Osteocyte (in vitro differentiated cells): ENCODE data around the gene PAPOLA. TPM values are rescaled to one million over a fixed set of nuclear protein-coding genes. Genes with fewer than 3 reads are reported as not detected.

ENCODE experiments used
- DNase-seq: peaks from one replicate; pipeline ENCODE4 v3.0.0; 2021; ENCODE audit warnings: mixed read lengths; ENCODE audit not compliant: unreplicated experiment; ENCODE audit errors: extremely low spot score
- H3K27ac Mint-ChIP-seq: one replicate; pipeline ENCODE4 v1.8.0; 2021; ENCODE audit warnings: mild to moderate bottlenecking, mixed read lengths; ENCODE audit not compliant: unreplicated experiment
- H3K27me3 Mint-ChIP-seq: one replicate; pipeline ENCODE4 v1.8.0; 2021; ENCODE audit warnings: mixed read lengths; ENCODE audit not compliant: unreplicated experiment
- H3K36me3 Mint-ChIP-seq: one replicate; pipeline ENCODE4 v1.8.0; 2021; ENCODE audit warnings: mixed read lengths; ENCODE audit not compliant: unreplicated experiment
- H3K4me1 Mint-ChIP-seq: one replicate; pipeline ENCODE4 v1.8.0; 2021; ENCODE audit warnings: mixed read lengths; ENCODE audit not compliant: unreplicated experiment
- H3K4me3 Mint-ChIP-seq: one replicate; pipeline ENCODE4 v1.8.0; 2021; ENCODE audit warnings: mild to moderate bottlenecking, moderate library complexity, mixed read lengths; ENCODE audit not compliant: unreplicated experiment
- H3K9me3 Mint-ChIP-seq: one replicate; pipeline ENCODE4 v1.8.0; 2021; ENCODE audit warnings: mixed read lengths; ENCODE audit not compliant: unreplicated experiment
- total RNA-seq: library from RNA; stranded (reverse); gene quantifications from 2 replicates; pipeline ENCODE4 v1.2.1, GENCODE V29; 2021
- TF ChIP-seq, protein P1 (sequence below): fragments of 200-600 bp; sonication (generic); IDR thresholded peaks from 2 replicates; pipeline ENCODE4 v1.5.0; 2021; ENCODE audit warnings: antibody characterized with exemption, mild to moderate bottlenecking, moderate library complexity

Gene PAPOLA
- total RNA-seq, 1 donor from 2014 or later, result 143 TPM

- Mint-ChIP-seq H3K36me3 (no peaks in the 10 kb centered on the region), H3K4me3 (no peak overlapping the region), H3K9me3 (no peaks in the 10 kb centered on the region), H3K4me1 (no peaks in the 10 kb centered on the region), H3K27me3 (no peaks in the 10 kb centered on the region), H3K27ac (no peak overlapping the region)
- DNase-seq, result no peak
- TF ChIP-seq, protein P1, sequence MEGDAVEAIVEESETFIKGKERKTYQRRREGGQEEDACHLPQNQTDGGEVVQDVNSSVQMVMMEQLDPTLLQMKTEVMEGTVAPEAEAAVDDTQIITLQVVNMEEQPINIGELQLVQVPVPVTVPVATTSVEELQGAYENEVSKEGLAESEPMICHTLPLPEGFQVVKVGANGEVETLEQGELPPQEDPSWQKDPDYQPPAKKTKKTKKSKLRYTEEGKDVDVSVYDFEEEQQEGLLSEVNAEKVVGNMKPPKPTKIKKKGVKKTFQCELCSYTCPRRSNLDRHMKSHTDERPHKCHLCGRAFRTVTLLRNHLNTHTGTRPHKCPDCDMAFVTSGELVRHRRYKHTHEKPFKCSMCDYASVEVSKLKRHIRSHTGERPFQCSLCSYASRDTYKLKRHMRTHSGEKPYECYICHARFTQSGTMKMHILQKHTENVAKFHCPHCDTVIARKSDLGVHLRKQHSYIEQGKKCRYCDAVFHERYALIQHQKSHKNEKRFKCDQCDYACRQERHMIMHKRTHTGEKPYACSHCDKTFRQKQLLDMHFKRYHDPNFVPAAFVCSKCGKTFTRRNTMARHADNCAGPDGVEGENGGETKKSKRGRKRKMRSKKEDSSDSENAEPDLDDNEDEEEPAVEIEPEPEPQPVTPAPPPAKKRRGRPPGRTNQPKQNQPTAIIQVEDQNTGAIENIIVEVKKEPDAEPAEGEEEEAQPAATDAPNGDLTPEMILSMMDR, result no peak
Observed at GRCh38 chr14:96616161-96616721, 114.1 kb downstream of the PAPOLA start.

Other genes with a start within 250 kb of the PAPOLA start
- gene BDKRB1, start 246.2 kb upstream of the PAPOLA start, total RNA-seq, result not detected in 2 replicates
- gene ATG2B, start 139.0 kb upstream of the PAPOLA start, total RNA-seq, result 26.9 and 27.8 TPM in 2 replicates
- 15.6 and 18.2 TPM in 2 replicates for gene GSKIP, start 138.9 kb upstream of the PAPOLA start, total RNA-seq
- not detected in 2 replicates for gene AK7, start 110.3 kb upstream of the PAPOLA start, total RNA-seq